Measurements from ENCODE around the gene HECTD1. TPM values are rescaled to one million over a fixed set of nuclear protein-coding genes. Genes with fewer than 3 reads are reported as not detected.

Gene HECTD1
- total RNA-seq, 1 experiment from 2014 or later, result 88.5 TPM

DNA sequence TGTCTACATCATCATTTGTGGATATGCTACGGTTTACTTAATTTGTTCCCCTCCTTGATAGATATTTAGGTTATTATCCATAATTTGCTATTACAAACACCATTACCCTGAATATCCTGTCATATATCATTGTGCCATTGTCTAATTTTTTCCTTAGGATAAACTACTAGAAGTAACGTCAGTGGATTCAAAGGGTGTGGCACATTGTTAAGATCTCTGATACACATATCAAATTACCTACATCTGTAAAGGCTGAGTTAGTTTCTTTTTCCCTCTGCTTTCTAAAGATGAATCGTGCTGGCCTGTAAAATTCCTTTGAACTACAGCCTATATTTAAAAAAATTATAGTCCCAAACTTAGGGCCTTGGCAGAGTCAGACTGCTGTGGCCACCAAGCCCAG is 127.5 kb downstream of the HECTD1 start:
- DNase-seq (ENCODE audit: low spot score), result no peak
- TF ChIP-seq SMAD4 (CRISPR knock-in tag; IDR thresholded peaks at IDR 0.05) (no peak), EMX1 (CRISPR knock-in tag; IDR thresholded peaks at IDR 0.05) (no peak), GRHL2 (CRISPR knock-in tag; IDR thresholded peaks at IDR 0.05; ENCODE audit: insufficient replicate concordance, severe bottlenecking) (no peak), JAZF1 (CRISPR knock-in tag; IDR thresholded peaks at IDR 0.05) (no peak), TP53 (CRISPR knock-in tag; IDR thresholded peaks at IDR 0.05) (no peak), ZBTB21 (CRISPR knock-in tag; IDR thresholded peaks at IDR 0.05; ENCODE audit: borderline replicate concordance) (no peak), SMAD3 (CRISPR knock-in tag; IDR thresholded peaks at IDR 0.05; ENCODE audit: borderline replicate concordance) (no peak), JUN (CRISPR knock-in tag; IDR thresholded peaks at IDR 0.05) (no peak), GTF2I (CRISPR knock-in tag; conservative IDR thresholded peaks at IDR 0.05) (no peak), HMGA2 (CRISPR knock-in tag; IDR thresholded peaks at IDR 0.05) (no peak)
- TF ChIP-seq, protein P1, sequence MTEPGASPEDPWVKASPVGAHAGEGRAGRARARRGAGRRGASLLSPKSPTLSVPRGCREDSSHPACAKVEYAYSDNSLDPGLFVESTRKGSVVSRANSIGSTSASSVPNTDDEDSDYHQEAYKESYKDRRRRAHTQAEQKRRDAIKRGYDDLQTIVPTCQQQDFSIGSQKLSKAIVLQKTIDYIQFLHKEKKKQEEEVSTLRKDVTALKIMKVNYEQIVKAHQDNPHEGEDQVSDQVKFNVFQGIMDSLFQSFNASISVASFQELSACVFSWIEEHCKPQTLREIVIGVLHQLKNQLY (CRISPR knock-in tag; IDR thresholded peaks at IDR 0.05), result no peak
- TF ChIP-seq, protein P2, sequence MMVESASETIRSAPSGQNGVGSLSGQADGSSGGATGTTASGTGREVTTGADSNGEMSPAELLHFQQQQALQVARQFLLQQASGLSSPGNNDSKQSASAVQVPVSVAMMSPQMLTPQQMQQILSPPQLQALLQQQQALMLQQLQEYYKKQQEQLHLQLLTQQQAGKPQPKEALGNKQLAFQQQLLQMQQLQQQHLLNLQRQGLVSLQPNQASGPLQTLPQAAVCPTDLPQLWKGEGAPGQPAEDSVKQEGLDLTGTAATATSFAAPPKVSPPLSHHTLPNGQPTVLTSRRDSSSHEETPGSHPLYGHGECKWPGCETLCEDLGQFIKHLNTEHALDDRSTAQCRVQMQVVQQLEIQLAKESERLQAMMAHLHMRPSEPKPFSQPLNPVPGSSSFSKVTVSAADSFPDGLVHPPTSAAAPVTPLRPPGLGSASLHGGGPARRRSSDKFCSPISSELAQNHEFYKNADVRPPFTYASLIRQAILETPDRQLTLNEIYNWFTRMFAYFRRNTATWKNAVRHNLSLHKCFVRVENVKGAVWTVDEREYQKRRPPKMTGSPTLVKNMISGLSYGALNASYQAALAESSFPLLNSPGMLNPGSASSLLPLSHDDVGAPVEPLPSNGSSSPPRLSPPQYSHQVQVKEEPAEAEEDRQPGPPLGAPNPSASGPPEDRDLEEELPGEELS (CRISPR knock-in tag; IDR thresholded peaks at IDR 0.05), result no peak
- TF ChIP-seq, protein P3, sequence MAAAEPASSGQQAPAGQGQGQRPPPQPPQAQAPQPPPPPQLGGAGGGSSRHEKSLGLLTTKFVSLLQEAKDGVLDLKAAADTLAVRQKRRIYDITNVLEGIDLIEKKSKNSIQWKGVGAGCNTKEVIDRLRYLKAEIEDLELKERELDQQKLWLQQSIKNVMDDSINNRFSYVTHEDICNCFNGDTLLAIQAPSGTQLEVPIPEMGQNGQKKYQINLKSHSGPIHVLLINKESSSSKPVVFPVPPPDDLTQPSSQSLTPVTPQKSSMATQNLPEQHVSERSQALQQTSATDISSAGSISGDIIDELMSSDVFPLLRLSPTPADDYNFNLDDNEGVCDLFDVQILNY (CRISPR knock-in tag; IDR thresholded peaks at IDR 0.05), result no peak
- TF ChIP-seq, protein P4, sequence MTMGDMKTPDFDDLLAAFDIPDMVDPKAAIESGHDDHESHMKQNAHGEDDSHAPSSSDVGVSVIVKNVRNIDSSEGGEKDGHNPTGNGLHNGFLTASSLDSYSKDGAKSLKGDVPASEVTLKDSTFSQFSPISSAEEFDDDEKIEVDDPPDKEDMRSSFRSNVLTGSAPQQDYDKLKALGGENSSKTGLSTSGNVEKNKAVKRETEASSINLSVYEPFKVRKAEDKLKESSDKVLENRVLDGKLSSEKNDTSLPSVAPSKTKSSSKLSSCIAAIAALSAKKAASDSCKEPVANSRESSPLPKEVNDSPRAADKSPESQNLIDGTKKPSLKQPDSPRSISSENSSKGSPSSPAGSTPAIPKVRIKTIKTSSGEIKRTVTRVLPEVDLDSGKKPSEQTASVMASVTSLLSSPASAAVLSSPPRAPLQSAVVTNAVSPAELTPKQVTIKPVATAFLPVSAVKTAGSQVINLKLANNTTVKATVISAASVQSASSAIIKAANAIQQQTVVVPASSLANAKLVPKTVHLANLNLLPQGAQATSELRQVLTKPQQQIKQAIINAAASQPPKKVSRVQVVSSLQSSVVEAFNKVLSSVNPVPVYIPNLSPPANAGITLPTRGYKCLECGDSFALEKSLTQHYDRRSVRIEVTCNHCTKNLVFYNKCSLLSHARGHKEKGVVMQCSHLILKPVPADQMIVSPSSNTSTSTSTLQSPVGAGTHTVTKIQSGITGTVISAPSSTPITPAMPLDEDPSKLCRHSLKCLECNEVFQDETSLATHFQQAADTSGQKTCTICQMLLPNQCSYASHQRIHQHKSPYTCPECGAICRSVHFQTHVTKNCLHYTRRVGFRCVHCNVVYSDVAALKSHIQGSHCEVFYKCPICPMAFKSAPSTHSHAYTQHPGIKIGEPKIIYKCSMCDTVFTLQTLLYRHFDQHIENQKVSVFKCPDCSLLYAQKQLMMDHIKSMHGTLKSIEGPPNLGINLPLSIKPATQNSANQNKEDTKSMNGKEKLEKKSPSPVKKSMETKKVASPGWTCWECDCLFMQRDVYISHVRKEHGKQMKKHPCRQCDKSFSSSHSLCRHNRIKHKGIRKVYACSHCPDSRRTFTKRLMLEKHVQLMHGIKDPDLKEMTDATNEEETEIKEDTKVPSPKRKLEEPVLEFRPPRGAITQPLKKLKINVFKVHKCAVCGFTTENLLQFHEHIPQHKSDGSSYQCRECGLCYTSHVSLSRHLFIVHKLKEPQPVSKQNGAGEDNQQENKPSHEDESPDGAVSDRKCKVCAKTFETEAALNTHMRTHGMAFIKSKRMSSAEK (CRISPR knock-in tag; IDR thresholded peaks at IDR 0.05; ENCODE audit: borderline replicate concordance), result no peak
- Mint-ChIP-seq H3K36me3 (peaks cover 8% of the 10 kb centered on the region), H3K9me3 (peaks cover 3% of the 10 kb centered on the region), H3K27ac (no peak overlapping the region), H3K4me1 (no peaks in the 10 kb centered on the region), H3K27me3 (ENCODE audit: low read depth) (no peaks in the 10 kb centered on the region), H3K4me3 (no peak overlapping the region)
- ATAC-seq, result no peak
- CTCF ChIA-PET, result interaction anchor here (0.6 kb wide), 1 partner anchor 121 kb away, joined by 3 read pairs; no protein-coding TSS in a partner anchor
- POLR2A ChIA-PET, result no interaction called here

DNA sequence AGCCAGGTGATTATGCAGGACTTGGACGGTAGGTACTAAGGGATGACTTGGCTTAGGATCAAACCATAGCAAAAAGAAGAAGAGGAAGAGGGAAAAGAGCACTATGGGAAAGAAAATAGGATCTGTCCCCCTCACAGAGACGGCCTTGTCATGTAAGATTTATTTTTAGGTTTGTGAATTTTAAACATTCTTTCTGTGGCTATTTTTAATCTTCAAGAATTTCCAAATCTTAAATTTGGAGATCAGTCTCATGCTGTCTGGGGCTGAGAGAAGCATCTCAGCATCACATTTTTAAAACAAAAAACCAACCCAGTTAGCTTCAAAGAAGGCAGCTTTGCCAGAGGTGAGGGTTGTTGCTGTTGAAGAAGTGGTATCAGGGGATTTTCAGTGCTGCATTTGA is 128.8 kb downstream of the HECTD1 start:
- H3K27ac Mint-ChIP-seq, result no peak overlapping the region
- no peaks in the 10 kb centered on the region for H3K27me3 Mint-ChIP-seq (ENCODE audit: low read depth)
- no peaks in the 10 kb centered on the region for H3K4me1 Mint-ChIP-seq
- no peak for ATAC-seq
- ChIA-PET POLR2A (no interaction called here), CTCF (no interaction called here)
- TF ChIP-seq ZNF423 (CRISPR knock-in tag; IDR thresholded peaks at IDR 0.05), result no peak
- TF ChIP-seq, protein P5, sequence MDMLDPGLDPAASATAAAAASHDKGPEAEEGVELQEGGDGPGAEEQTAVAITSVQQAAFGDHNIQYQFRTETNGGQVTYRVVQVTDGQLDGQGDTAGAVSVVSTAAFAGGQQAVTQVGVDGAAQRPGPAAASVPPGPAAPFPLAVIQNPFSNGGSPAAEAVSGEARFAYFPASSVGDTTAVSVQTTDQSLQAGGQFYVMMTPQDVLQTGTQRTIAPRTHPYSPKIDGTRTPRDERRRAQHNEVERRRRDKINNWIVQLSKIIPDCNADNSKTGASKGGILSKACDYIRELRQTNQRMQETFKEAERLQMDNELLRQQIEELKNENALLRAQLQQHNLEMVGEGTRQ (CRISPR knock-in tag; IDR thresholded peaks at IDR 0.05), result no peak
- H3K9me3 Mint-ChIP-seq, result peaks cover 5% of the 10 kb centered on the region
- peaks cover 10% of the 10 kb centered on the region for H3K36me3 Mint-ChIP-seq
- DNase-seq (ENCODE audit: low spot score), result no peak
- no peak overlapping the region for H3K4me3 Mint-ChIP-seq

Measured in WTC11 (cell line).